GM18868 (cell line): ENCODE data around the gene SLC22A15.
"Not testable (repeated sequence)": the region's sequence is repeated elsewhere in the genome, so short reads cannot be mapped to it uniquely, and the experiment has no call there.

ENCODE experiments used
- ATAC-seq: cut with Tn5 transposase; IDR thresholded peaks from one replicate; pipeline ENCODE4 v1.9.1; 2021; ENCODE audit warnings: mild to moderate bottlenecking, moderate library complexity; ENCODE audit not compliant: unreplicated experiment

The SLC22A15 gene

DNA sequence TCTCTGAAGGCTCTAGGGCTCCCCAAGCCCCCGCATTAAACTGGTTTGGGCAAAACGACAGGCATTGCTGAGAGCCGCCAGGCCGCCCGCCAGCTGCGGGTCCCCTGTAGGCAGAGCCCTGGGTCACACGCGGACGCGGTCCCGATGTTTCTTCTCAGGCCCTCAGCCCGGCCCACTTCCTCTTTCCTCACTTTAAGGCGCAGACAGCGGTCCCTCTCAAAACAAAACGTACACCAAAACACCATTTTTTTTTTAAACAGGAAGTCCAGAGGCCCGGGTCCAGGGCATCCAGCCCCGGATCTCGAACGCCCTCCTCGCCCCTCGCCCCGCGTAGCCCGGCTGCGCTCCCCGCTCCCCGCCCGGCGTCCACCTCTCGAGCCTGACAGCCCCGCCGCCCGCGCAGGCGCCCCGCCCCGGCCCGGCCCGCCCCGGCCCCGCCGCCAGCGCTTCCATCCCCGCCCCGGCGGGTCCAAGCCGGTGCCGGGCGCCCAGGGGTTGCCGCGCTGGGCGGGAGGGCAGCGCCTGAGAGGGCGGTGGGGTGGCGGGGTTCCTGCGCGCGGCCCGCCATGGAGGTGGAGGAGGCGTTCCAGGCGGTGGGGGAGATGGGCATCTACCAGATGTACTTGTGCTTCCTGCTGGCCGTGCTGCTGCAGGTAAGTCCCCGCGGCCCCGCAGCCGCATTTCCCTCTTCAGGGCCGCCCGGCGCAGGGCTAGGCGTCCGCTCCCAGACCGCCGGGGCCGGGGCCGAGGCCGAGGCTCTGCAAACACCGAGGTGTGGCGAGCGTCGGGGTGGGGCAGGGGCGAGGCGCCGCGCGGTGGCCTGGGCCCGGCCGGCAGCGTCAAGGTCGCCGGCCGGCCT lies at the start of gene SLC22A15:
SLC22A15 (plus strand) TSS at position 452 of the 859 bp plus-strand sequence; CDS start at position 567, 115 bp downstream.
- ATAC-seq, result peak; percentile 87

DNA sequence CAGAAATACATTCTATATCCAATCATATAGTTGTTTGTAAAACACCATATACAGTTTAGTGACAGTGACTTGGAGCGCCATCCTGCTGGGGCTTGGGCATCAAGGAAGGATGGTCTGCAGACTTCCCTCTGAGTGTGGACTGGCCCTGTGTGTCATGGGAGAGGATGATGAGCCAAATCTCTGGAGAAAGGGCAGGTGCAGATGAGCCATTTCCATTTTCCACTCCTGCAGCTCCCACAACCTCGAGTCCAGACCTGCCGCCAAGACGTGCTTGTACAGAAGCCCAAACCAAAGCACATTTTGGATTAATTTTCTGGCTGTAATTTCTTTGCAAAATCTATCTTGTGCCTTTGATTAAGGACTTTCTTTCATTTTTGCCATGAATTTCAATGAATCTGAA lies 48.3 kb upstream of the SLC22A15 start:
- ATAC-seq, result no peak

DNA sequence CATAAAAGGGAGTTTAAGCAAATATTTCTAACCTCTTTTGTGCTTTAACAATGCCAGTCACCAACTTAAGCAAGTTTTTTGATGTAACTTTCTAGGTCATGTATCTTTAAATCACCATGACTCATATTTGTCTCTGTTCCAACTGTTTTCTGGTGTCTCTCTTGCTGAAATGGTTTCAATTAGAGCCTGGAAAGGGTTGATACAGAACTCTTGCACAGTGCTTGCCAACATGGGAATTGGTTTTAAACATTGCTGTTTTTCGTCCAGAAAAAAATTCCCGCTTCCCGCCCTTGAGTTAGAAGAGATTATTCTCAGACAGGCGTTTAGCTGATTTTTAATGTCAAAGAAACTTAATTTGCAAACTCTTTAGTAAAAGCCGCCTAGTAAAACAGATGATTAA lies 46.4 kb upstream of the SLC22A15 start:
- no peak for ATAC-seq

DNA sequence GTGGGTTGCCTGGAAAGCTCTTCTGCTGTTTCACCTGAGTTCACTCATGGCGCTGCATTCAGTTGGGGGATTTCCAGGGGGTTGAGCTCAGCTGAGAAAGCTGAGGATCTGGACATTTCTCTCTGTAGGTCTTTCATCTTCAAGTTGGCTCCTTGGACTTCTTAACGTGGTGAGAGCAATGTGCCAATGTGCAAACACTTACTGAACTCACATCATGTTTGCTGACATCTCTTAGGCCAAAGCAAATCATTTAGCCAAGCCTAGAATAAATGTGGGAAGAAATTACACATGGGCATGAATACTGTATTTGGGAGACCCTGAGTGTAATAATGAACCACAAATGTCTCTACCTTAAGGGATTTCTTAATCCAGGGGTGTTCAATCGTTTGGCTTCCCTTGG lies 42.7 kb upstream of the SLC22A15 start:
- ATAC-seq, result no peak

DNA sequence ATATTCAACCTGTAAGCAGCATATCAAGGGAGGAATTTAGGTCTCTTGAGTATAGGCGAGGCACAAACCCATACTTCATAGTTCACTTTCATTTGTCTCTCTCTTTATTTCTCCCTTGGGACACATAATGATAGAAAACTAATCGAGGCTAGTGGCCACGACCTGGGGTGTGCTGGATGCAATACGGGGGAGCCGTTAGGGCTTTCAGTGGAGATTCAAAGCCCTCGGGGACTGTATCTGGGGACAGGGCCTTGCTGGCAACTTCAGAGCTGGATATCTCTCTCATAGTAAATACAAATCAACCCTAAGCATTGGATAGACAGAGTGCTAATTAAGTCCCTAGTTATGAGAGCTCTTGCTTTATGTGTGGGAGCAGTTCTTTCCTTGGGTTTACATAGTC lies 36.9 kb upstream of the SLC22A15 start:
- no peak for ATAC-seq

DNA sequence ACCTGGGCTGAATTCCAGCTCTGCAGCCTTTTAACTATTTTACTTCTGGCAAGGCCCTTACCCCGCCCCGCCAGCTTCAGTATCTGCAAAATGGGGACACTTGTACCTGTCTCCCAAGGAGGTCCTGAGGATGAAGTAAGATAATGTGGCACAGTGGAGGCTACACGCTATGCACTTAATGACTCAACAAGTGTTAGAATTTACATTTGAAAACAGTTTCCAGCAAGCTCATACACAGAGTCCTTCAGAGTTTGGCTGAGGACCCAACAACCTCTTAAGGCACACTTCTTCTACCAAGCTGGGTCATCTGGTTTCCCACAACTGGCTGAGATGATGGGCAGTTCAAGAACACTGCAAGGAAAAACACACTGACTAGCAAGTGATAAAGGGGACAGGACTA lies 30.2 kb upstream of the SLC22A15 start:
- ATAC-seq, result no peak

DNA sequence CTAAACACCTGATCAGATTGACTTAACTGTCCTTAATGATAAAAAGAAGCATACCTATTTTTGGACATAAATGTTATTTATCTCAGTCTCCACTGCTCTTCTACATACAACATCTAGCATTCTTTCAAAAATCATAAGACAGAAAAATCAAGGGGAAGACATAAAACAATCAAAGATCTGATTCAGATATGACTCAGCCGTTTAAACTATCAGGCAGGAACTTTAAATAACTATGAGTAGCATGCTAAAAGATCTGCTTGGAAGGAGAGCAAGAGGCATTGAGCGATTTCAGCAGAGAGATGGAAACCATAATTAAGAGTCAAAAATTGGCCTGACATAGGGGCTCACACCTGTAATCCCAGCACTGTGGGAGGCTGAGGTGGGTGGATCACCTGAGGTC lies 27.2 kb upstream of the SLC22A15 start:
- no peak for ATAC-seq

DNA sequence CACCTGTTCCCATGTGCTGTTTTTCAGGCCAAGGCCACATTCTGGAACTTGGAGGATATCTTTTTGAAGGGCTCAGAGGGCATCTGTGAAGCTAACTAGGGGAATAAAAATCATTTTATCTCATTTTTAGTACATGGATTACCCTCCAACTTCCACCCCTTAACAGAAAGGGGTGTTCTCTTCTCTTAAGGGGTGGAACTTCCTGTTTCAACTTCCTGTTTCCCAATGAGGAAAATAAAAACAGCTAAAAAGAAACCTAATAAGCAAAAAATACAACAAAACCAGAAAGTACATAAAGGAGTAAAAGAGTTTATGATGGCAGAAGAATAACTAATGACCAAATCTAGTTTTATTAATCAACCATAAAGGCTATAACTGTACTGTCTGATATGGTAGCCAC lies 24.8 kb upstream of the SLC22A15 start:
- no peak for ATAC-seq

DNA sequence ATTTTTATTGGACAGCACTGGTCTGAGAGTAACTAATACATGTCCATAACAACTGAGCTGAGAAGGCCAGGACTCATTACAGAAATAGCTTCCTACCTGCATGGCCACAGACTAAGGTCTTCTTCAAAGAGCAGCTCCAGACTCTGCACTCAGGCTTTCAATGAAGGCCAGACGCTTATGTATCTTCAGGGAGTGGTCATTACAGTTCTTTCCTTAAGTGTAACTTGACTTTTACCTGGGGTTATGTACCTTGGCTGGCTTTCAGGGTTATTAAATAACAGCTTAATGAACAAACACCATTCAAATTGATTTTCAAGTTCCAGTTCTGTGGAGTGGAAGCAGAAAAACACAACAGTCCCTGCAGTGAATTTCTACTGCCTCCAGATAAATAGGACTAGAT lies 23.8 kb upstream of the SLC22A15 start:
- ATAC-seq, result no peak

DNA sequence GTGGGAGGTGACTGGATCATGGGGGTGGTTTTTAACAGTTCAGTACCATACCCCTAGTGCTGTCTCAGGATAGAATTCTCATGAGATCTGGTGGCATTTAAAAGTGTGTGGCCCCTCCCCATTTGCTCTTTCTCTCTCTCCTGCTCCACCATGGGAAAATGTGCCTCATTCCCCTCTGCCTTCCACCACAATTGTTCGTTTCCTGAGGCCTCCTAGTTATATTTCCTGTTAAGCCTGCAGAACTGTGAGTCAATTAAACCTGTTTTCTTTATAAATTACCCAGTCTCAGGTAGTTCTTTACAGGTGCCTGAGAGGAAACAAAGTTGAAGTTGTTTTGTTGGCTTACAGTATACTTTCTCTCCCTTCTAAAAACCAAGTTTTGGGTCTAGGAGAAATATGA lies 23.1 kb upstream of the SLC22A15 start:
- ATAC-seq, result no peak

DNA sequence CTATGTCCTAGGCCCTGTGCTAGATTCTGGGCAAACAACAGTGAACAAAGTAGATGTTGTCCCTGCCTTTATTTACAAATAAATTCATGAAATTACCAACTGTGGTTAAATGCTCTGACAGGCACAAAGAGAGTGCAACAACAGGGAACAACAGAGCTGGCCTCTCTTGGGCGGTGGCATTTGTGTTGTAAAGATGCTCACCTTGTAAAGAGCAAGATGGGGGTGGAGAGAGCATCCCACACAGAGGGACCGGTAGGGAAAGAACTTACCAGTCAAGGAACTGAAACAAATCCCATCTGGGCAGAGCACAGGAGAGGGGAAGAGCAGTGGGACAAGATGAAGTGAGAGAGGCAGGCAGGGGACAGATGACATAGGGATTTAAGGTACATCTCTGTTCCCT lies 21.6 kb upstream of the SLC22A15 start:
- no peak for ATAC-seq

DNA sequence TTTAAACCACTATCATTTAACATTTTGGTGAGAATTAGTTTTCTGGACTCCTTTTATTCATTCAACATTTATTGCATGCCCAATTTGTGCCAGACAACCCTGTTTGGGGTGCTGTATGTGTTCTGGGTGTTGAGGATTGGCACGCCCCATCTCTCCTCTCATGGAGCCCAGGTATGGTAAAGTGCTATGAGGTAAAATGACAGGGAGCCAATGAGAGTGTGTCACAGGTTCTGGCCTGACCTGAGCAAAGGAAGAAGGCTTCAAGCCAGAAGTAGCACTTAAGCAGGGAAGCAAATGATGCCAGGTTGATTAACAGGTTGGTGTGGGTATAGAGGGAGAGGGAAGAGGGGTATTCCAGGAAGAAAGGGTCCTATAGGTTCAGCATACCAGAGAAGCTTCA lies 21.1 kb upstream of the SLC22A15 start:
- no peak for ATAC-seq

DNA sequence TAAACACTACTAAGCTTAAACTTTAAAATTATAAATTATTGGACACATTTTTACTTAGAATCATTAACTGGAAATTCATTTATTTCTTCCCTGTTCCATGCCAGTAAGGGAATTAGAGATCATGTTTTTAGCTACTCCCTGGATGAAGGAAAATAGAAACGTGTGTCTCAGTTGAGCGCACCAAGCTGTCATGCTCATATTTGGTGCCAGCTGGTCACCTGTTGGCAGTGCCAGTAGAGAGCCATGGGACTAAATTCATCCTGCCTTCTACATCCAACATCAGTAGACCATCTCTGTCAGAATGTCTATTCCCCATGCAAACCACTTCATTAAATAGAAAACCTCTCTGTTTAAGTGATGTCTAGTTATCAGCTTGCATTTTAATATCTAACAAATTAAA lies 17.4 kb upstream of the SLC22A15 start:
- ATAC-seq, result no peak

DNA sequence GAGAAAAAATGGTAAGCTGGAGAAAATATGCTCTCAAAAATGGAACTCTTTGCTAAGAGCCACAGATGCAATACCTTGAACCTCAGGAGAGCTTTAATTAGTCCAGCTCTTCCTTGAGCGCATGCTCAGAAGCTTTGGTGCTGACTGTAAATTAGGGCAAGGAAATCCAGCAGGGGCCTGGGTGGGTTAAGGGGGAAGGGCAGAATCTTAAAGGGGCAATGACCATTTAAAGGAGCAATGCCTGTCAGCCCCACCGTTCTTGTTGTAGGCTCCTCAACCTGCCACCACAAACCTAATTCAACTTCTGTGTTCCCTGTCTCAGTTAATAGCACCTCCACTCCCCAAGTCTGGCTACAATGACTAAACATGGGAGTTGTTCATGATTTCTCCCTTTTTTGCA lies 6.8 kb upstream of the SLC22A15 start:
- ATAC-seq, result no peak

DNA sequence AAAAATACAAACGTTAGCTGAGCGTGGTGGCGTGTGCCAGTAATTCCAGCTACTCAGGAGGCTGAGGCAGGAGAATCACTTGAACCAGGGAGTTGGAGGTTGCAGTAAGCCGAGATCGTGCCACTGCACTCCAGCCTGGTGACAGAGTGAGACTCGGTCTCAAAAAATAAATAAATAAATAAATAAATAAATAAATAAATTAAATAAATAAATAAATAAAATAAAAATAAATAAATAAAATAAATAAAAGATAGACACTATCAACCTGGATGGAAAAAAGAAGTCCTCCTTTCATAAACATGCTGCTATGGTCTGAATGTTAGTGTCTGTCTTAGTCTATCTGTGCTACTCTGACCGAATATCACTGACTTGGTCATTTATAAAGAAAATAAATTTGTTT lies 4.5 kb upstream of the SLC22A15 start:
- ATAC-seq, result not testable (repeated sequence)

DNA sequence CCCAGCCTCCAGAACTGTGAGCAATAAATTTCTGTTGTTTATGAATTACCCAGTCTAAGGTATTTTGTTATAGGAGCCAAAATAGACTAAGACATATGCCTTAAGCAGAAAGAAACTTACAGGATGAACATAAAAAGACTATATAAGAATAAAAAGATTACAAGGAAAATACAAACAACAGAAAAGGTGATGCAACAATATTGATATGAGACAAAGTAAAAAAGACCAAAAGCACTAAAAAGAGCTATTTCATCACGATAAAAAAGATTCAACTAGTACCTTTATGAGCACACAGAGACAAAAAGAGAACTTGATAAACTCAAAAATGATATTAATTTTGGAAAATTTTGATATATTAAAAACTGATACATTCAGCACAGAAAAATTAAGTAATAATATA lies 3.2 kb upstream of the SLC22A15 start:
- ATAC-seq, result no peak

DNA sequence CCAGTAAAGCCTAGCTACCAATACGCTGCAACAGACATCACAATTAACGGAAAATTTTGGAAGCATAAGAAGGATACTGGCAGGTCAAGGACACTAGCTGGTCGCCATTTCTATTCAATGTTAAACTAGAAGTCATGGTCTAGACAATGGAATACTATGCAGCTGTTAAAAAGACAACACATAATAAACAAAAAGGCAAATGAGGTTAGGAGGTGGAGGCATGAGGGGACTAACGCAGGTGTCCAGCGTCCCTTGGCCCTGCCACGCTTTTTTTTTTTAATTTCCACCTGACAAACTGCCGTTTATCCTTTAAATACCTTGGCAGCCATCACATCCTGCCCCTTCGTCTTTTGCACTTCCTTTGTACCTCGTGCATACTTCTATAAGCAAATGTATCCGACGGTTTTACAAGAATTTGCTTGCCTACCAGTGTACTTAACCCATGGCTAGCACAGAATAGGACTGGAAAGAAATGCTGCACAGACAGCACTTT lies 698 bp upstream of the SLC22A15 start:
- ATAC-seq, result no peak

DNA sequence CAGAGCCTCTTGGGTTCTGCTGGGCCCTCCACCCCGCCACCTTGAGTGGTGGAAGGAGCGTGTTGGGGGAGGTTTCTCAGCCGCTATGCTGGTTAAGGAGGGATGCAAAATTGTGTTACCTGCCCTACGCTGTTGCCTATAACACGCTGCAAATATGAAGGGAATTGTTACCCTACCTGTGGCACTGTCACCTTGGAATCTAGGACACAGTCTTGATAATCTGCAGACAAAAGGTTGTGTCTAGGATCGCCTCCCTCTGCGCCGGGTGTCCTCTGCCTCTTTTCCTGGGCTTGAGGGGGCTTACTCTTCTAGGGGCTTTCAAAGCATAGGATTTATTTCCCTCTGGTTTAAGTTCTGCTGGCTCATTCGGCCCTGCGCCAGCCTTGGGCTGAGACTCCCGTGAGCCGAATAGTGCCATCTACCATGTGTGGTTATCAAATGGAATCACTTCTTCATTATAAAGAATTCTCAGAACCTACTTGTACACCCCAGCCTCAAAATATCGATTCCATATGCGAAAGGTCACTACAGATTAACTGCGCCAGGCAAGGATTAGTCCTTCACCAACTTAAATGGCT lies 697 bp downstream of the SLC22A15 start:
- no peak for ATAC-seq

DNA sequence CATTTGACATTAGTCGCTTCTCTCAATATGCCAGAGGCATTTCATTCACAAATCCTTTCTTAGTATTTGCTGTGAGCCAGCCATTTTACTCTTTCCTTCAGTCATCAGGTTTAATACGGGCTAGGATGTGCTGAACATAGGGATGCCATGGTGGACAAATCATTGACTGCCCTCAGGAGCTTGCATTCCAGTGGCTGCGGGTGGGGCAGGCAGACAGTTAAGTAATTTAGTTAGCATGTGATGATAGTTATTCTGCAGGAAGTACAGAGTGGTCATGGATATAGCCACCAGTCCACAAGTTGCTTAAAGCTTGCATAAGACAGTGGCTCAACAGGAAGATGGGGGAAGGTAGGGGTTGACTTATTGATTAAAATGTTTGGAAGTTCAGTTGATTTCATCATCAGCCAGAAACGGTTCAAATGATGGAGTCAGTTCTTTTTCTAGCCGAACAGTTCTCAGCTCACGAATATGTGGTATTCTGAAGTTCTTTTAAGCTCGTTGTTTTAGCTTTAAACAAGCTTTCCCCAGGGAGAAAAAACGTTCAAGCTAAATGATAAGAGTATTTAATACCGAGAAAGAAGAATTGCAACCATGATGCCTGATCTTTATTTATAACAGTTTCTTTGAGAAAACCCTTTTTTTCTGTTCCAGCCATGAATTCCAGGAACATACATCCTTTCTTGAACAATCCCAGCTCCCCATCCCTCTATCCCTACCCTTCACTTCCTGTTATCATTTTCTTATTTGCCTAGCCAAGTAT lies 1.4 kb downstream of the SLC22A15 start:
- no peak for ATAC-seq

DNA sequence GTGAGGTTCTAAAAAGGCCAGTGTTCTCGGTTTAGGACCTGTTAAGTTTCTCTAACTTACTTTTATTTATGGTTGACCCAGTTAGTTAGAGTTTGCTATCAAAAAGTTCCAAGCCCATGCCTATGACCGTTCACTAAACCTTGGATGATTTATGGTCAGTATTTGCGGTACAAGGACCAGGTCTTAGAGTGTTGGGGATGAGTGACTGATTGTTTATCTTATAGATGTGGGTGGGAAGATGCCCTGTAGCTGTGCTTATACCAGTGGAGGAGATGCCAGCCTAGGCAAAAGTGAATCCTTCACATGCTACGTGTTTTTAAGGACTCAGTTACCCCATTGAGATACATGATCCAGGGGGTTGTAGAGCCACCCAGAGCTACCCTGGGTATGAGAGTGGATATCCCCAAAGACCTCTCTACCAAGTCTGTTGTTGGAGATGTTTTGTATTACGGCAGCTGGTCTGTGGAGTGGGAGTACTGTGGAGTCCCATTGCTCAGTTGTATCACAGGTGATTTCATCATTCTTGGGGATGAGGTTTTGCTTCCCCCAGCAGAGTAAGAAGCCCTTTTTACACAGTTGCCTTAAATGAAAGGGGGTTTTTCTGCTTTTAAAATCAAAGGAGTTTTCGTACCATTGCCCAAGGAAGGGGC lies 2.1 kb downstream of the SLC22A15 start:
- no peak for ATAC-seq

DNA sequence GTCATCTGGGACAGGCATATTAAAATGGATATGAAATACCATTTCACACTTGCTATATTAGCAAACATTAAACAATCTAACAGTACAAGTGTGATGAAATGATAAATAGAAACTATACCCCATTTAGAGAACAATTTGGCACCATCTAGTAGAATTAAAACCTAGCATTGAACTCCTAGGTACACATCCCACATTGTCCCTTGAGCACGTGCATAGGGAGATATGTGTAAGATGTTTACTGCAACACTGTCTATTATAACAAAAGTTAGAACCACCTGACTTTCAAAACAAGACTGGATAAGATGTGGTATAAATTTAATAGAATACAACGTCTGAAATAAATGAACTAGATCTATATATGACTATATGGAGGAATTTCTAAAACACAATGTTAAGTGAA lies 3.8 kb downstream of the SLC22A15 start:
- ATAC-seq, result no peak
